GM21528 (cell line): ENCODE measurements around the gene SCAND1.
"Not testable (repeated sequence)": the region's sequence is repeated elsewhere in the genome, so short reads cannot be mapped to it uniquely, and the experiment has no call there.

Experiments
- ATAC-seq: cut with Tn5 transposase; IDR thresholded peaks from one replicate; pipeline ENCODE4 v1.9.1; 2021; ENCODE audit warnings: mild to moderate bottlenecking, moderate library complexity; ENCODE audit not compliant: unreplicated experiment, low FRiP score

The SCAND1 gene

DNA sequence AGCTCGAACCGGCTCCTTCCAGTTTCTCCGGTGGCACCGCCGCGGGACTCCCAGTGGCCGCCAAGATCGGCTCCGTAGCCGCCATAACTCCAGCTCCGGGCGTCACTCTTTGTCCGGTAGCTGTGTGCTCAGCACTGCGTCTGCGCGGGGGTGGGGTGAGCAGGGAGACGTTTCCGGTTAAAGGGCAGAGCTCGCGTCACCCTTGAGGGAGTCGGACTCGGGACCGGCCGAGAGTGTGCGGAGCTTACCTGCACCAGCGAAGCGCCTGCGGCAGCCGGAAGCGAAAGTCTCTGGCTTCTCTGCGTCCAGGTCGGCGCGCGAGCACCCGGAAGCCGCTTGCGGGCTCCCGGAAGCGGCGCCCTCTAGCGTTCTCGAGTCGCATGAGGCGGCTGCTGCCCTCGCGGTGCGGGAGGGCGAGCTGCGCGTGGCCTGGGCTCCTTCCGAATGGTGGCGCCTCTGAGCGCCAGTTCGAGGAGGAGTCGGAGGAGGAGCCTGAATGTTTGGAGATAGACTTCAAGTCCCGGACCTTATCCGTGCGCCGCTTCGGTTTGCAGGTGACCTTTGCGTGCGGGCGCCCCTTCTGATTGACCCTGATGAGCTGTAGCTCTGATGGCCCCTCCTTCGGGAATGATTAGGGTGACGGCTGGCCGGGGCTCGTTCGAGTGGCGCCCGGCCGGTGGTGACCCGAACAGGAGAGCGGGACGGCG, at the start of gene SCAND1:
Gene SCAND1 (minus strand): TSS at position 303 of the 707 bp plus-strand sequence. CDS start 218 bp downstream, at position 85.
- ATAC-seq = peak; percentile 88

DNA sequence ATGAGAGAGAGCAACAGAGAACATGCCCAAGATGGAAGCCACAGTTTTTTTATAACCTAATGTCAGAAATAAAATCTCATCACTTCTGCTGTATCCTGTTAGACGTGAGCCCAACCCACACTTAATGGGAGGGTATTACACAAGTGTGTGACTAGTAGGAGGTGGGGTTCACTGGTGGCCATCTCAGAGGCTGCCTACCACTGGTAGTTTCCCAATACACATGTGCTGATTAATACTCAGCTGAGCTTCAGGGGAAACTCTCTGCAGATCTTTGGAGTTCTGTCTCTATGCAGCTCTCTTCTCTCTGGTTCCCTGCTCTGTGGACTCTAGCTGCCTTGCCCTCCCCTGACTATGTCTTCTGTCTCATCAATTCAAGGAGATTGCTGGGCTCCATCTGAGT, 49.7 kb upstream of the SCAND1 start:
- ATAC-seq = no peak

DNA sequence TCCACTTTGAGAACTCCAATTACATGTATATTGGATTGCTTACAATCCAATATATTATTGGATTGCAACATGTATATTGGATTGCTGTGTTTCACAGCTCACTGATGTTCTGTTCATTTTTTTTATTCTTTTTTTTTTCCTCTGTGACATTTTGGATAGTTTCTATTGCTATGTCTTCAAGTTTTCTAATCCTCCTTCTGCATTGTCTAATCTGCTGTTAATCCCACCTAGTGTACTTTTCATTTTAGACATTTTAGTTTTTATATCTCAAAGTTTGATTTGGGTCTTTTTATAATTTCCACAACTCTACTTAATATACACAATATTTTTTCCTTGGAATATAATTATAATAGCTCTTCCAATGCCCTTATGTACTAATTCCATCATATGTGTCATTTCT, 48.6 kb upstream of the SCAND1 start:
- ATAC-seq = no peak

DNA sequence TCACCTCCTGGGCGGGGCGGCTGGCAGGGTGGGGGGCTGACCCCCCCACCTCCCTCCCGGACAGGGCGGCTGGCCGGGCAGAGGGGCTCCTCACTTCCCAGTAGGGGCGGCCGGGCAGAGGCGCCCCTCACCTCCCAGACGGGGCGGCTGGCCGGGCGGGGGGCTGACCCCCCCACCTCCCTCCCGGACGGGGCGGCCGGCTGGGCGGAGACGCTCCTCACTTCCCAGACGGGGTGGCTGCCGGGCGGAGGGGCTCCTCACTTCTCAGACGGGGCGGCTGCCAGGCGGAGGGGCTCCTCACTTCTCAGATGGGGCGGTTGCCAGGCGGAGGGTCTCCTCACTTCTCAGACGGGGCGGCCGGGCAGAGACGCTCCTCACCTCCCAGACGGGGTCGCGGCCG, 47.0 kb upstream of the SCAND1 start:
- ATAC-seq = not testable (repeated sequence)

DNA sequence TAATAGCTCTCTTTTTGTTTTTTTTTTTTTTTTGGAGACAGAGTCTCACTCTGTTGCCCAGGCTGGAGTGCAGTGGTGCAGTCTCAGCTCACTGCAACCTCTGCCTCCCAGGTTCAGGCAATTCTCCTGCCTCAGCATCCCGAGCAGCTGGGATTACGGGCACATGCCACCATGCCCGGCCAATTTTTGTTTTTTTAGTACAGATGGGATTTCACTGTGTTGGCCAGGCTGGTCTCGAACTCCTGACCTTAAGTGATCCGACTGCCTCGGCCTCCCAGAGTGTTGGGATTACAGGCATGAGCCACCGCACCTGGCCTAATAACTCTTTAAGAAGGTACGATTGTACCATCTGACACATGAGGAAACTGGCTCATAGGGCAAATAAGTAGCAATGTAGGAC, 42.2 kb upstream of the SCAND1 start:
- ATAC-seq = not testable (repeated sequence)

DNA sequence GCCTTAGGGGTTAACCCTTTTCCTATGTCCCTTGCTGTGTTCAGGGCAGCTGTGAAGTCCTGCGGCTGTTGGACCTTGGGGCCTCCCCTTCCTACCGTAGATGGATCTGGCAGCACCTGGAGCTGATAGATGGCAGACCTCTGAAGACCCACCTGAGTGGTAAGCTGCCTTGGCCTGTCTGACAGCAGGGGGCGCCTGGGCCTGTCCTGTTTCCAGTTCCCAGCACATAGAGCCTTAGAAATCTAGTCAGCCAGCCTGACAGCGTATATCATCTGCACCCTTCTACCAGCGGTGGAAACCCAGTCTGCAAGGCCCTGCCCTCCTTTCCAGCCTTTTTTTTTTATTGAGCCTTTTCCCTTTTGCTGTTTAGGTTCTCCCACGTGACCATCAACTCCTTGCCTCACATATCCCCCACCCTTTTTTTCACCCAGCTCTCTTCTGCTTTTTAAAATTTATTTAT, 40.7 kb upstream of the SCAND1 start:
- no peak for ATAC-seq

DNA sequence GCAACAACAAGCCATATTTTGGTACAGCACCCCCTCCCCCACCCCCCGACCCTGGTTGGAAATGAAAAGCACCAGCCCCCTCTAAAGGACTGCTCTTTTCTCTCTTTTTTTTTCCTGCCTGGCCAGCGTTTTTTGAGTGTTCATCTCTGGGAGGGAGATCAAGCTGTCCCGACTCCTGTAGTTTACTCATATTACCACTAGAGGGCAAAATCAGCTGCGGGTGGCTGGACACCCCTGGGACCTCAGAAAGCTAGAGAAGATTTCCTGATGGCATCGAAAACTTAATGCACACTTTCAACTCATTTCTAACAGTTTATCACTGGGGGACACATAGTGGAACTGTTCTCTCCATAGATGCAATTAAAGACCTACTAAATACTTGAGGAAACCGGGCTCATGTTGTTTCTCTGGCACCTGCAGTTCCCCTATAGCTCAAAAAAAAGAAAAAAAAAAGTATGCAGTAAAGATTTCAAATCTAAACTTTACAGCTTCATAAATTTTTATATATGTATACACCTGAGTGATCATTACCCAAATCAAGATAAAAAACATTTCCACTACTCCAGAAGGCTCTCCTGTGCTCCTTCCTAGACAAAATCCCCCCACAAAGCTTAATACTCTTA, 38.5 kb upstream of the SCAND1 start:
- no peak for ATAC-seq

DNA sequence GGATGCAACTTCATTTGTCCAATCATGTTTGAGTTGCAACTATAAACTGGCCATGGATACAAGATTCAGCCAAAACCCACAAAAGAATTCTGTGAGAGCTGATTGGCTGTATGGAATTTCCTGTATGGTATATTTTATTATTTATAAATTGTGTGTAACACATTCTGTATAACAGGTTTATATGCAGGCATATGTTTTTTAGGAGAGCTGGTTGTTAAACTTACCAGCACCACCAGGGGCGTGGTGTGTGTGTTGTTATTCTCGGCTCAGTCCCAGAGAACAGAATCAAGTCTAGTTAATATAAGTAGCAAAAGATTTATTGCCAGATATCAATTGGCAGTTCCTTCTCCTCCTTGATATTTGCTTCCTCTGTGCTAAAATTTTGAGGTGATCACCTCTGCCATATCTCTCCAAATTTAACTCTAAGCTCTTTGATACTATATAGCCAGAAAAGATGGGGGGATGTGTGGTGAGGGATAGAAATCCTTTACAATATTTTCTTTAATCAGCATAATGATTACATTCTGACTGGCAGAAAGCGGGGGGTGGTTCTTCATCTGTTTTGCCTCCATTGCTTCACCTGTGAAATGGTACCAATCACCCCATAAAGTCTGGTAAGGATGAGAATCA, 37.0 kb upstream of the SCAND1 start:
- no peak for ATAC-seq

DNA sequence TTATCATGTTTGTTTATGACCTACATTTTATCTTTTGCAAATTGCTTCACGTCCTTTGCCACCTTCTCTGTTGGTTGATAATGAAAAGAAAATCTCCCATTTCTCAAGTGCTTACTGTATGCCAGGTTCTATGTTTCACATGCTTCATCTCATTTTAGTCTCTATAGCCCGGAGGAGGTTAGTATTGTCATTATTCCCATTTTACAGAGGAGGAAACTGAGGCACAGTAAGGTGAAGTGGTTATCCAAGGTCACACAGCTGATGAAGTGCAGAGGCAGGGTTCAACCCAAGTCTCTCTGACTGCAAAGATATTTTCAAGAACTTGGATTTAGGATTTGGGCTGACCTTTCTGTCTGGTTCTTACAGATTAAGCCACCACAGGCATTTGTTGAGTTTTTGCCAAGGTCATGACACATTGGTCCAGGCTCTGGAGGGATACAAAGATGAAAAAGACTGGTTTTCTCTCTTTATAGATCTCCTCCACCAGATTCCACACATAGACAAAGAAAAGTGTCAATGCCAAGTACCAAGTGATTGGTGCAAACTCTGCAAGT, 34.7 kb upstream of the SCAND1 start:
- ATAC-seq = no peak

DNA sequence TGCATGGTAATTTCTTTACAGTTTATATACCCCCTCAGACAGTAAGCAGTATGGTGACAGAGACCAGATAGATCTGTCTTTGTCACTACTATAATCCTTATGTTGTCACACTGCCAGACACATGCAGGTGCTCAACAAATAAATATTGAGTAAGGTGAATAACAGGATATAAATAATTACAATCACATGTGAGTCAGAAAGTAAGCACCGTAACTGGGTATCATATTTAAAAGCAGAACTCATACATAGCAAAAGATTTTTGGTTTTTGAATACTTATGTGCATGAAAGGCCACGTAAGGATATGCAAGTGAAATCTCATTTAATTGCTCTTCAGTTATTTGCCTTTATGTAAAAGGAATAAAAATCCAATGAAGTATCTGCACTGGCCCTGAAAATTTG, 31.5 kb upstream of the SCAND1 start:
- ATAC-seq = no peak

DNA sequence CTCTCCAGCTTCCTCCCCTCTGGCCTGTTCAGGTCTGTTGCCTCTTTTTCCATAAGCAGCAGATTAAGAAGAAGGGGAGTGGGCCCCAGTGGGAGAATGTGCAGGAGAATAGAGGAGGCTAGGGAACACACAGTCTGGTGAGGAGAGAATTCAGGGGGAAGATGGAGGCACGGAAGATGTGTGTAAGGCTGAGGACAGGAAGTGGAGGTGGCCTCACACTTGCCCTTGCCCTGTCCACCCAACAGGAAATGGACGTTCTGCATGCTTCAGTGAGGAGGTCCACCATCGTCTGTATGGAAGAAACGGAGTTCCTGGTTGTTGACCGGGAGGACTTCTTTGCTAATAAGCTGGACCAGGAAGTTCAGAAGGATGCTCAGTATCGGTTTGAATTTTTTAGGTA, 30.1 kb upstream of the SCAND1 start:
- no peak for ATAC-seq

DNA sequence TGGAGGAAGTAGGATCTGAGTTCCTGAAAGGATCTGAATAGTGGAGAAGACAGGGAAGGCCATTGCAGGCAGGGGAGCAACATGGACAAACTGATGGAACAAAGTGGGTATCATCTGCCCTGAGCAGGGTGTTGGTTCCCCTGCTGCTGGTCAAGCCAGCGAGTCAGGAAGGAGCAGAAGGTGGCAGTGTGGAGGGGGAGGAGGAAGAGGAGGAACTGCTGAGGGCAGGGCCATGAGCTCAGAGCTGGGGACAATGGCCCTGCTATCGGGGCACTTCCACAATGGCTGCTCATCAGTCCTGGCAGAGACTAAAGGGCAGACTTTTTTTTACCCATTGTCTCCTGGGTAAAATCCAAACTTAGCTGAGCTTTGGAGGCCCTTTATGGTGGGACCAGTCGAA, 27.7 kb upstream of the SCAND1 start:
- ATAC-seq = no peak

DNA sequence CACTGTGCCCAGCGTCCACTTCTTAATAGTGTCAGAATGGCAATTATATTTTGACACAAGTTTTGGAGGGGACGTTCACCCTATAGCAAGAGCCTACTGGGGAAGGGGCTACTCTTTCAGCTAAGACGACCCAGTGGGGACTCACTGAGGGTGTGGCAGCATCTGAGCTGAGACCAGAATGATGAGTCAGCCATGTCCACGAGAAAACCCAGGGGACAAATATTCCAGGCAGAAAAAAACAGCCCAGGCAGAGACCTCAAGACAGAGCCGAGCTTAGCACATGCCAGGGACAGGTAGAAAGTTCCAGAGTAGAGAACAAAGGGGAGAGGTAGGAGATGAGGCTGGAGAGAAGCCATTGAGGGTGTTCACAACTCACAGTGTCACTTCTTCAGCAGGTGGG, 25.2 kb upstream of the SCAND1 start:
- no peak for ATAC-seq

DNA sequence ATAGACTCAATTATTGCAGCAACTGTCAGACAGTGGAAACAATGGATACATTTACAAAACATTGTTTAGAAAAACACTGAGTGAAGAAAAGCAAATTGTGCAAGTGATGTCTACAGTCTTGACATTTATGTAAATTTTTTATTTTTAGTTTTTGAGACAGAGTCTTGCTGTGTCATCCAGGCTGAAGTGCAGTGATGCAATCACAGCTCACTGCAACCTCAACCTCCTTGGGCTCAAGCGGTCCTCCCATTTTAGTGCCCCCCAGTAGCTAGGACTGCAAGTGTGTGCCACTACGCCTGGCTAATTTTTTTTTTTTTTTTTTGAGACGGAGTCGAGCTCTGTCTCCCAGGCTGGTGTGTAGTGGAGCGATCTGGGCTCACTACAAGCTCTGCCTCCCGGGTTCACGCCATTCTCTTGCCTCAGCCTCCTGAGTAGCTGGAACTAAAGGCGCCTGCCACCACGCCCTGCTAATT, 23.8 kb upstream of the SCAND1 start:
- ATAC-seq = no peak

DNA sequence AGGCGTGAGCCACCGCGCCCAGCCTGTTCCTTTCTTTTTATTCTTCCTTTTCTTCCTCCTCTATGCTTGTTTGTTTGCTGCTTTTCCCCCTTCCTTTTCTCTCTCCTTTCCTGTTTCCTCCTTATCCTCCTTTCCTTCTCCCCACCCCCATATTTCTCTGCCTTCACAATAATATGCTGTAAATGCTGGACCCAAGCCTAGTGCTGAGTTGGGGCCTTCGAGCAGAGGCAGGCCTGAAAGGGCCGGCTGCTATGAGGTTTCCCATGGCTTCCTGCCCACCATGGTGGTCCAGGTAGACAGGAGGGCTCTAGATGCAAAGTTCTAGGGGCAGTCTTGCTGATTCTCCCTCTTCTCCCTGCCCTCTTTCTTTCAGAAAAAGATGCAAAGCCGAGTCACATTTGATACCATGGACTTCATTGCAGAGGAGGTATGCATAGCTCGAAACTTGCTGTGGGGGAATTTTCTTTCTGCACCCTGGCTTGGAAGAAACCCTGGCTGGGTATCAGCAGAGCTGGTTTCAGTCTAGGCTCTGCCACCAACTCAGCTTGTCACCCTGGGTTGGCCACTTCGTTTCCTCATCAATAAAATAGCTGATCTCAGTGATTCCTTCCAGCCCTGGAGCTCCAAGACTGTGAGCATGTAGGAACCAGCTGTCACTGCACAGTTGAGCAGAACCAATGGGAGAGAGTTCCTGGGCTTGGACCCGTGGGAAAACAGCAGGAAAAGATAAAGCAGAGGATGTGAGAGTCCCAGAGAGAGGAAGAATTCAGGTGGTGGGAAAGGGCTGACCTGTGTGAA, 21.5 kb upstream of the SCAND1 start:
- ATAC-seq = no peak

DNA sequence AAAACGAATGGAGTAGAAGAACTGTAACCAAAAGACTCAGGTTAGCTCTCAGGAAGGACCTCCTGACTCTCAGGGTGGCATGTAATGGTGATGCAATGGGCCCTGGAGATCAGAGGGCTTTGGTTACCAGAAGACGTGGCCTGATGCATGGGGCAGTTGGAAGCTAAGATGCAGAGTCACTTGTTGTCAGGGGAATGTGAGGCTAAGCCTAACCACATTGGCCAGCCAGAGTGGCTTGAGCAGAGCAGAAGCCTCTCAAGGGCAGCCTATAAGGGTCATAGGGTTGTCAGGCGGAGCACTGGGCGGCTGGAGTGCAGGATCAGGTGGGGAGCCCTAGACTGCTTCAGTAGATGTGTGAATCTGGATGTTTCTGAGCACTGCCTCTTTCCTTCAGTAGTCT, 20.0 kb upstream of the SCAND1 start:
- no peak for ATAC-seq

DNA sequence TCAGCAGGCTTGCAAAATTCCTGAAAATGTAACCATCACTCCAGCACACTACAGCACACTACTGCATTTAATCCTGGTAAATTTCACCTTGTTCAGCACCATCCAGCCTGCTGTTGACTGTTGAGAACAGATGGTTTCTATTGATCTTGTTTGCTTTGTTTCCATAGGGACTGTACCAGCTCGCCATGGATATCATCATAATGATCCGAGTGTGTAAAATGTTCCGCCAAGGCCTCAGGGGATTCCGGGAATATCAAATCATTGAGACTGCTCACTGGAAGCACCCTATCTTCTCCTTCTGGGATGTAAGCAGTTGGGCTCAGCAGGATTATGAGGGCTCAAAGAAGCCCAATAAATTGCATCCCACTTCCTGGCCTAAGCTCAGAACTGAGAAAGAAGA, 18.2 kb upstream of the SCAND1 start:
- ATAC-seq = no peak

DNA sequence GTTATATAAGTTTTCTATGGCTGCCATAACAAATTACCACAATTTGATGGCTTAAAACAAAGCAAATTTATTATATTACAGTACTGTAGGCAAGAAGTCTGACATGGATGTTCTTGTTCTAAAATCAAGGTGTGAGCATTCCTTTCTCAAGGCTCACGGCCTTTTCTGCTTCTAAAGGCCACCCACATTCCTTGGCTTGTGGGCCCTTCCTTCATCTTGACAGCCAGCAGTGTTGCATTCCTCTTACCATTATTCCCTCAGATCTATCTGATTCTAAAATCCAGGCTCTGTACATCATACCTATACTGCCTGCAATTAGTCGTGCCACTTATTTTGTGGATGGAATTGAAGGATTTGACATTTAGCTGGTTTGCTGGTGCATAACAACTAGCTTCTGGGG, 17.7 kb upstream of the SCAND1 start:
- ATAC-seq = no peak

DNA sequence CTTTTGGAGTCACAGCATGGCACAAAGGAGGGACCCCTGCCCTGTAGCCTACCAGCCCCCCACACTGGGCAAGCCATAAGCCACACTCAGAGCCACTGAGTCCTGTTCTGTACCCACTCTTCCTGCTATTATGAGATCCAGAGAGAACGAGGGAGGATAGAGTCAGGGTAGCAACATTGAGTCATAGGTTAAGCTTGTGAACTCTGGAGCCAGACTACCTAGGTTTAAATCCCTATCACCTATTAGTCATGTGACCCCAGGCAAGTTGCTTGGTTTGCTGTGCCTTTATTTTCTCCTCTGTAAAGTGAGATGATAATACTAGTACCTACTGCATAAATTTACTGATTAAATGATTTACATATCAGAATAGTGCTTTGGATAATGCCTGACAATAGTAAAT, 14.6 kb upstream of the SCAND1 start:
- ATAC-seq = no peak

DNA sequence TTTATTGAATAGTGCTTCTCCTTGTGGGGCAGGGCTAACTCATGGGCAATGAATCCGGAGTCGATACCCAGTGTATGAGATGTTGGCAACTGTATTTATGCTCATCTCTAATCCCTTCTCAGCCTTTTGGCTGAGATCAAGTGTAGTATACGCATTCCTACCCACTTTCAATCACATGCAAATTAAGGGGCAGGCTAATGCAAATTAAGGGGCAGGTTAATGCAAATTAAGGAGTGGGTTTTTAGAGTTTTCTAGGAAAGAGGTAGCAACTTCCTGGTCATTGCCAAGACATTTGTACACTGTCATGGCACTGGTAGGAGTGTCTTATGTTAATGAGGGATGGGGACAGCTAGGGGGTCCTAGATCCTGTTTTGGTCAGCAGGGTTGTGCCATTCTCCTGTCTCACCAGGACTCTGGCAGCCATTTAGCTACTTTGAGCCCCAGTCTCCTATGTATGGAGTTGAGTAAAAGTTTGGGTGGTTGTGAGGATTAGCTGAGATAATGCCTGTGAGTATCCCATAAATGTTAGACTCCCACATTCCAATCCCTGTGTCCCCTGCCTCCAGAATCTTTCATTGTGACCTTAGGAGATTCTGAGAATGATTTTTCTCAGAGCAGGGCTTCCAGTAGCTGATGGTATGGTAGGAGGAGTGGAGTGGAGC, 13.8 kb upstream of the SCAND1 start, which contains the start of gene CNBD2:
Gene CNBD2 (plus strand): TSS at position 612 of the 662 bp plus-strand sequence. CDS start 173 bp downstream, outside the sequence.
- ATAC-seq = no peak
